A673 (cell line): Measurements from ENCODE around the gene IL10RB. TPM values are rescaled to one million over a fixed set of nuclear protein-coding genes. Genes with fewer than 3 reads are reported as not detected.

Source experiments
- BruUV-seq: library from RNA; stranded (reverse); fragments of 400-500 nt; replicated peaks from 2 replicates; lab custom pipeline; 2021; lab: Mats Ljungman, UMichigan
- CTCF ChIA-PET: fragments of 300-600 bp; sonication (Branson Sonifier 250); formaldehyde crosslinking; loops from one replicate; lab custom pipeline; 2022; ENCODE audit warnings: antibody characterized with exemption; lab: Charles Lee
- POLR2A ChIA-PET: fragments of 300-600 bp; sonication (Branson Sonifier 250); formaldehyde crosslinking; loops from one replicate; lab custom pipeline; 2022; ENCODE audit warnings: antibody characterized with exemption; ENCODE audit not compliant: low non-redundant PET; lab: Charles Lee
- DNase-seq: peaks from one replicate; pipeline ENCODE4 v3.0.0-alpha.2; 2015; ENCODE audit warnings: low spot score
- H3K27ac ChIP-seq: fragments of 200-600 bp; sonication (generic); 2 replicates; pipeline ENCODE4 v1.5.1; 2016; ENCODE audit warnings: mixed run types, low read depth, mild to moderate bottlenecking, mixed read lengths, antibody characterized with exemption, low read length; ENCODE audit not compliant: poor library complexity, severe bottlenecking
- H3K27me3 ChIP-seq: fragments of 200-600 bp; sonication (generic); replicated peaks from 2 replicates; pipeline ENCODE4 v1.6.1; 2017; ENCODE audit warnings: mixed run types, low read depth, mild to moderate bottlenecking, mixed read lengths, antibody characterized with exemption, low read length; ENCODE audit not compliant: insufficient read depth, poor library complexity
- H3K36me3 ChIP-seq: fragments of 200-600 bp; sonication (generic); 2 replicates; pipeline ENCODE4 v1.6.1; 2016; ENCODE audit warnings: mixed run types, mild to moderate bottlenecking, mixed read lengths, antibody characterized with exemption, low read length; ENCODE audit not compliant: insufficient read depth, poor library complexity, severe bottlenecking
- H3K4me1 ChIP-seq: fragments of 200-600 bp; sonication (generic); 2 replicates; pipeline ENCODE4 v1.6.1; 2017; ENCODE audit warnings: mixed run types, mild to moderate bottlenecking, mixed read lengths, antibody characterized with exemption, low read length; ENCODE audit not compliant: insufficient read depth, poor library complexity, severe bottlenecking
- H3K4me3 ChIP-seq: fragments of 200-600 bp; sonication (generic); 2 replicates; pipeline ENCODE4 v1.5.1; 2016; ENCODE audit warnings: low read depth, mixed run types, mild to moderate bottlenecking, mixed read lengths, low read length; ENCODE audit not compliant: poor library complexity, severe bottlenecking
- H3K9me3 ChIP-seq: fragments of 200-600 bp; sonication (generic); 2 replicates; pipeline ENCODE4 v1.6.1; 2016; ENCODE audit warnings: mixed run types, low read depth, mild to moderate bottlenecking, mixed read lengths, antibody characterized with exemption, low read length; ENCODE audit not compliant: poor library complexity, severe bottlenecking
- EZH2 ChIP-seq: fragments of 200-600 bp; sonication (generic); IDR thresholded peaks from 2 replicates; pipeline ENCODE4 v1.6.1; 2017; ENCODE audit warnings: borderline replicate concordance, low read depth, mild to moderate bottlenecking, mixed read lengths, antibody characterized with exemption, low read length; ENCODE audit not compliant: poor library complexity, severe bottlenecking
- intact Hi-C: fragments of 100-400 bp; cut with micrococcal nuclease; formaldehyde crosslinking; loops from one replicate; pipeline ENCODE4 v1.10.0; 2022; ENCODE audit not compliant: unreplicated experiment
- total RNA-seq: library from RNA; stranded (reverse); gene quantifications from 2 replicates; pipeline ENCODE4 v1.2.3, GENCODE V29; 2021
- TF ChIP-seq, protein P1 (sequence below): fragments of 300-800, 200-600 bp; sonication (generic); conservative IDR thresholded peaks from 2 replicates; pipeline ENCODE4 v1.5.1; 2017; ENCODE audit warnings: low read depth, mild to moderate bottlenecking, antibody characterized with exemption, low read length, moderate library complexity, mixed read lengths

Gene IL10RB
- total RNA-seq, 1 experiment from 2014 or later = 11.1 TPM

DNA sequence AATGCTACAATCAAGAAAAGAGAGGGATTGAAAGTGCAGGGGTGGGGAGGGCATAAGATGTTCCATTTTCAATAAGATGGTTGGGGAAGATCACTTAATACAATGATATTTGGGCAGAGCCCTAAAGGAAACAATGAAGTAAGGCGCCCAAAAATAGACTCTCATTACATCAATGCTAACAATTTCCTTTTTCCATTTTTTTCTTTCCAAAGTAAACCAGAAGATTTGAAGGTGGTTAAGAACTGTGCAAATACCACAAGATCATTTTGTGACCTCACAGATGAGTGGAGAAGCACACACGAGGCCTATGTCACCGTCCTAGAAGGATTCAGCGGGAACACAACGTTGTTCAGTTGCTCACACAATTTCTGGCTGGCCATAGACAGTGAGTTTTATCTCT lies 19.7 kb upstream of the IL10RB start:
- no peaks in the 10 kb centered on the region for H3K9me3 ChIP-seq
- no peaks in the 10 kb centered on the region for H3K27me3 ChIP-seq
- POLR2A ChIA-PET = no interaction called here
- no peak overlapping the region for H3K27ac ChIP-seq
- TF ChIP-seq, protein P1, sequence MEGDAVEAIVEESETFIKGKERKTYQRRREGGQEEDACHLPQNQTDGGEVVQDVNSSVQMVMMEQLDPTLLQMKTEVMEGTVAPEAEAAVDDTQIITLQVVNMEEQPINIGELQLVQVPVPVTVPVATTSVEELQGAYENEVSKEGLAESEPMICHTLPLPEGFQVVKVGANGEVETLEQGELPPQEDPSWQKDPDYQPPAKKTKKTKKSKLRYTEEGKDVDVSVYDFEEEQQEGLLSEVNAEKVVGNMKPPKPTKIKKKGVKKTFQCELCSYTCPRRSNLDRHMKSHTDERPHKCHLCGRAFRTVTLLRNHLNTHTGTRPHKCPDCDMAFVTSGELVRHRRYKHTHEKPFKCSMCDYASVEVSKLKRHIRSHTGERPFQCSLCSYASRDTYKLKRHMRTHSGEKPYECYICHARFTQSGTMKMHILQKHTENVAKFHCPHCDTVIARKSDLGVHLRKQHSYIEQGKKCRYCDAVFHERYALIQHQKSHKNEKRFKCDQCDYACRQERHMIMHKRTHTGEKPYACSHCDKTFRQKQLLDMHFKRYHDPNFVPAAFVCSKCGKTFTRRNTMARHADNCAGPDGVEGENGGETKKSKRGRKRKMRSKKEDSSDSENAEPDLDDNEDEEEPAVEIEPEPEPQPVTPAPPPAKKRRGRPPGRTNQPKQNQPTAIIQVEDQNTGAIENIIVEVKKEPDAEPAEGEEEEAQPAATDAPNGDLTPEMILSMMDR = no peak
- no peak for TF ChIP-seq EZH2
- intact Hi-C loops = no loop called here
- BruUV-seq = no TSS peak
- H3K4me3 ChIP-seq = no peak overlapping the region
- peaks cover 12% of the 10 kb centered on the region for H3K4me1 ChIP-seq
- peaks cover 61% of the 10 kb centered on the region for H3K36me3 ChIP-seq
- CTCF ChIA-PET = no interaction called here
- DNase-seq = no peak

DNA sequence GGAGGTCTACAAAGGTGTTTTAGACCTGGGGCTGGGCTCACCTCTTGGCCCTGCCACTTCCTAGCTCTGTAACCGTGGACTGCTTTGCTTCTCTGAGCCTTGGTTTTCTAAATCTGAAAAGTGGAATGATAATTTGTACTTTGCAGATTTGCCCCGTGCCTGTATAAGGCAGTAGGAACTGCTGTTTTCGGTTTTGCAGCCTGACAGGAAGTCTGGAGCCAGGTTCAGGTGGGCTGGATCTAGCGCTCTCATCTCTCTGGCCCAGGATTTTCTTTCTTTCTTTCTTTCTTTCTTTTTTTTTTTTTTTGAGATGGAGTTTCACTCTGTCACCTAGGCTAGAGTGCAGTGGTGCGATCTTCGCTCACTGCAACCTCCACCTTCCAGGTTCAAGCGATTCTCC lies 19.2 kb upstream of the IL10RB start:
- POLR2A ChIA-PET = no interaction called here
- BruUV-seq = no TSS peak

GRCh38 chr21:33247599-33247998 lies 18.6 kb upstream of the IL10RB start:
- Histone ChIP-seq H3K27me3 (no peaks in the 10 kb centered on the region), H3K27ac (no peak overlapping the region), H3K36me3 (peaks cover 67% of the 10 kb centered on the region), H3K4me3 (no peak overlapping the region), H3K9me3 (no peaks in the 10 kb centered on the region), H3K4me1 (peaks cover 12% of the 10 kb centered on the region)
- BruUV-seq = no TSS peak
- POLR2A ChIA-PET = no interaction called here
- no peak for TF ChIP-seq EZH2
- TF ChIP-seq, protein P1 = no peak
- intact Hi-C loops = no loop called here
- DNase-seq = no peak
- CTCF ChIA-PET = no interaction called here

More for the DNA sequence above, 19.2 kb upstream of the IL10RB start:
- Histone ChIP-seq H3K27me3 (no peaks in the 10 kb centered on the region), H3K4me1 (peaks cover 12% of the 10 kb centered on the region), H3K36me3 (peaks cover 61% of the 10 kb centered on the region), H3K27ac (no peak overlapping the region), H3K4me3 (no peak overlapping the region), H3K9me3 (no peaks in the 10 kb centered on the region)
- CTCF ChIA-PET = no interaction called here
- intact Hi-C loops = no loop called here
- no peak for DNase-seq
- no peak for TF ChIP-seq EZH2
- TF ChIP-seq, protein P1 = no peak
